ENCODE data around the gene SRSF6.
"Not testable (repeated sequence)": the region's sequence is repeated elsewhere in the genome, so short reads cannot be mapped to it uniquely, and the experiment has no call there.

The SRSF6 gene

GRCh38 chr20:43457640-43458421 is at the start of gene SRSF6:
Gene SRSF6, plus strand, starts transcription at chr20:43457896. Its CDS starts 138 bp downstream, at chr20:43458034.
- Mint-ChIP-seq H3K9me3 (no peaks in the 10 kb centered on the region), H3K27me3 (peaks cover 8% of the 10 kb centered on the region), H3K4me1 (peaks cover 7% of the 10 kb centered on the region), H3K27ac (peak within 1 kb of the TSS; percentile 100), H3K36me3 (peaks cover 27% of the 10 kb centered on the region), H3K4me3 (peak within 1 kb of the TSS; percentile 87)
- peak; percentile 96 for ATAC-seq

DNA sequence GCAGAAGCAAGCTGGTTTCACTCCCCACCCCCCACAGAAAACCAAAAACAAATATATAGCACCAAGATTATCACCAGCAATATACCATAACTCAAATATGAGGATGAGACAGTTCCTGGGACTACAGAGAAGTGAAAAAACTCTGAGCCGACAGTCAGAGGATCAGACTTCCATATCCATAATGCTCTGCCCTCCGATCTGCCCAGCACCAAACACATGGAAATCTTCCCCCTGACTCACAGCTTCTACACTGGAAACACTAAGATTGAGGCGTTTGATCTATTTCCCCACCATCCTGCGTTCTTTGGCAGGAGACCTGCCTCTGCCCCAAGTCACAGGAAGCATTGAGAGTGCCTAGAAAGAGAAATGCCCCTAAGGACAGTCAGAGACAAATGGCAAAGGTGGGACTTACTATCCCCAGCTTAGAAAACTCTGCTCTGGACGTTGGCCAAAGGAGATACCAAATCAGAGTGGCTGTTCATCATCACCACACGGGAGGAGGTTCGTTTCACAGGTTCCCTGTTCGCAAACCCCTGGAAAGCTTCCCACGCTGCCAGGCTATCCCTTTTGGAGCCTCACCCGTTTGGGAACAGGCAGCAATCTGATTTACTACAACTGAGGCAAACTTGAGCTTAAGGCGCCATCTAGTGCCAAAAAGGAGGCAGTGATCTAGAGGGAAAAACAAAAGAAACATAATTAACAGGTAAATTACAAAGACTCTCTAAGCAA is 48.7 kb upstream of the SRSF6 start:
- no peak for ATAC-seq
- H3K27ac Mint-ChIP-seq: no peak overlapping the region
- peaks cover 7% of the 10 kb centered on the region for H3K9me3 Mint-ChIP-seq
- H3K4me1 Mint-ChIP-seq: no peaks in the 10 kb centered on the region
- peaks cover 5% of the 10 kb centered on the region for H3K36me3 Mint-ChIP-seq
- no peak overlapping the region for H3K4me3 Mint-ChIP-seq
- H3K27me3 Mint-ChIP-seq: peaks cover 93% of the 10 kb centered on the region

DNA sequence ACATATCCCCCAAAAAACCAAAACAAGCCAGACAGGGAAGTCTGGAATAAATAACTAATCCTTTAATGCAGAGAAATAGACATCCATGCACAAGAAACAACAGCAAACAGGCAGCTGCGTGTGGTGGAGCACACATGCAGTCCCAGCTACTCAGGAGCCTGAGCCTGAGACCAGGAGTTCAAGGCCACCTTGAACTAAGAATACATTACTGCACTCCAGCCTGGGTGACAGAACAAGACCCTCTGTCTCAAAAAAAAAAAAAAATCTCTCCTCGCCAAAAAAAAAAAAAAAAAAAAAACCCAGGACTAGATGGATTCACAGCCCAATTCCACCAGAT is 48.2 kb upstream of the SRSF6 start:
- Mint-ChIP-seq H3K4me1 (no peaks in the 10 kb centered on the region), H3K27me3 (peaks cover 91% of the 10 kb centered on the region), H3K36me3 (peaks cover 5% of the 10 kb centered on the region), H3K4me3 (no peak overlapping the region), H3K9me3 (peaks cover 7% of the 10 kb centered on the region), H3K27ac (no peak overlapping the region)
- no peak for ATAC-seq

DNA sequence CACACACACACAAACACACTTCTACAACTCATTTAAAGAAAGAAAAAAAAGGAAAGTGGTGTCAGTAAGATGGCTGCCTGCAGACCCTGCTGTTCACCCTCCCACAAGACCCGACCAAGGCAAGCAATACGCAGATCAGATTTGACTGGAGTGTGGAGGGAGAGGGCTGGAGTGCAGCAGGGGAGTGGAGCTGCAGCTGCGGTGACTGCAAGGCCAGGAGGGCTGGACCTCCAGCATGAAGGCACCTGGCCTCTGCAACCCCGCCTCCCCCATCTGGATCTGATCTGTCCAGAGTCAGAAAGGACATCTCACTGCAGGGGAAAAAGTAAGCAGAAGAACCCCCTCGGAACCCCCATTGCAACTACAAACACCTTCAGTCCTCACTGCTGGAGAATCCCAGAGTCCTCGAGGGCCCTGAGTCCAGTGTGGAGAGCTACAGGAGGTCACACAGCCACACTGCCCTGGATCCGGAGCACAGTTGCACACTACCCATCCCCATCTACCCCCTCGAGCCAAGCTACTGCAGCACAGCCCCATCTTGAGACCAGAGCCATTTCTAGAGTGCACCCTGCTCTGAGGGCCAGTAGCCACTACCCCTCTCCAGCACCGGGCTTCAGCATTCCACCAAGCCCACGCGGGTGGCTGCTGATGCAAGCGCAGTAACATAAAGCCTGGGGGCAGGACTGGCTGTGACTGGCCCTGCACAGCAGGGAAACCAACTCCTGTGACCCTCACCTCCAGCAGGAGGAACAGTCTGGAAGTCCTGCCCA is 41.9 kb upstream of the SRSF6 start:
- H3K4me3 Mint-ChIP-seq: no peak overlapping the region
- no peaks in the 10 kb centered on the region for H3K4me1 Mint-ChIP-seq
- peaks cover 26% of the 10 kb centered on the region for H3K9me3 Mint-ChIP-seq
- H3K36me3 Mint-ChIP-seq: peaks cover 17% of the 10 kb centered on the region
- H3K27ac Mint-ChIP-seq: no peak overlapping the region
- peaks cover 55% of the 10 kb centered on the region for H3K27me3 Mint-ChIP-seq
- no peak for ATAC-seq

GRCh38 chr20:43416591-43417228 is 41.0 kb upstream of the SRSF6 start:
- Mint-ChIP-seq H3K4me3 (no peak overlapping the region), H3K36me3 (peaks cover 20% of the 10 kb centered on the region), H3K27ac (no peak overlapping the region), H3K9me3 (peaks cover 30% of the 10 kb centered on the region), H3K27me3 (peaks cover 46% of the 10 kb centered on the region), H3K4me1 (no peaks in the 10 kb centered on the region)
- no peak for ATAC-seq

- Mint-ChIP-seq H3K27ac (no peak overlapping the region), H3K4me3 (no peak overlapping the region), H3K36me3 (peaks cover 27% of the 10 kb centered on the region), H3K4me1 (no peaks in the 10 kb centered on the region), H3K9me3 (peaks cover 30% of the 10 kb centered on the region), H3K27me3 (peaks cover 35% of the 10 kb centered on the region)
- no peak for ATAC-seq
Measured at GRCh38 chr20:43420192-43420591, 37.5 kb upstream of the SRSF6 start.

DNA sequence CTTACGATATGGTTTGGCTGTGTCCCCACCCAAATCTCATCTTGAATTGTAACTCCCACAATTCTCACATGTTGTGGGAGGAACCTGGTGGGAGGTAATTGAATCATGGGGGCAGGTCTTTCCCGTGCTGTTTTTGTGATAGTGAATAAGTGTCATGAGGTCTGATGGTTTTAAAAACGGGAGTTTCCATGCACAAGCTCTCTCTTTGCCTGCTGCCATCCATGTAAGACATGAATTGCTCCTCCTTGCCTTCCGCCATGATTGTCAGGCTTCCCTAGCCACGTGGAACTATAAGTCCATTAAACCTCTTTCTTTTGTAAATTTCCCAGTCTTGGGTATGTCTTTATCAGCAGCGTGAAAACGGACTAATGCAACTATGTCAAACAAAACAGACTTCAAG is 36.8 kb upstream of the SRSF6 start:
- H3K27me3 Mint-ChIP-seq: peaks cover 27% of the 10 kb centered on the region
- H3K27ac Mint-ChIP-seq, ATAC-seq, H3K4me3 Mint-ChIP-seq, H3K4me1 Mint-ChIP-seq: not testable (repeated sequence)
- H3K36me3 Mint-ChIP-seq: peaks cover 27% of the 10 kb centered on the region
- H3K9me3 Mint-ChIP-seq: peaks cover 30% of the 10 kb centered on the region

- H3K4me3 Mint-ChIP-seq: no peak overlapping the region
- ATAC-seq: no peak
- peaks cover 42% of the 10 kb centered on the region for H3K27me3 Mint-ChIP-seq
- H3K9me3 Mint-ChIP-seq: no peaks in the 10 kb centered on the region
- H3K36me3 Mint-ChIP-seq: peaks cover 7% of the 10 kb centered on the region
- no peaks in the 10 kb centered on the region for H3K4me1 Mint-ChIP-seq
- H3K27ac Mint-ChIP-seq: no peak overlapping the region
Measured at GRCh38 chr20:43426172-43426571, 31.5 kb upstream of the SRSF6 start.

- Mint-ChIP-seq H3K4me3 (no peak overlapping the region), H3K4me1 (no peaks in the 10 kb centered on the region)
Measured at GRCh38 chr20:43430265-43431133, 27.2 kb upstream of the SRSF6 start.

DNA sequence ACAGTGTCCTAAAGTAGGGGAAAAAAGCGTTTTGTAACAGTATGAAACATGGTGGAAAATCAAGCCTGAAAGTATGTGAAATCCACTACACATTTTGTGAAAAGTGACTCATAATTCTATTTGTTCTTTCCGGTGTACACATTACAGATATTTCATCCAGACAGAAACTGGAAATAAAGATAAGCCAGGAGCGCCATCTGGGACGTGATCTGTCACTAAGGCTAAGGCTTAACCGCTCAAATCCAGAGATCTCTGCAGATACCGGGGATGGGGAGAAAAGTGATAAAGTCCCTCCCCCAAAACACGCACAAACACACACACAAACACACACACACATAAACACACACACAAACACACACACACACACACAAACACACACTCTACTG is 26.6 kb upstream of the SRSF6 start:
- Mint-ChIP-seq H3K36me3 (no peaks in the 10 kb centered on the region), H3K4me1 (no peaks in the 10 kb centered on the region), H3K27ac (no peak overlapping the region), H3K4me3 (no peak overlapping the region), H3K9me3 (no peaks in the 10 kb centered on the region), H3K27me3 (peaks cover 49% of the 10 kb centered on the region)
- ATAC-seq: no peak

More at GRCh38 chr20:43430265-43431133, 27.2 kb upstream of the SRSF6 start:
- no peaks in the 10 kb centered on the region for H3K36me3 Mint-ChIP-seq
- no peak for ATAC-seq
- H3K27ac Mint-ChIP-seq: no peak overlapping the region
- H3K9me3 Mint-ChIP-seq: no peaks in the 10 kb centered on the region
- peaks cover 49% of the 10 kb centered on the region for H3K27me3 Mint-ChIP-seq

GRCh38 chr20:43432498-43432897 is 25.2 kb upstream of the SRSF6 start:
- H3K4me1 Mint-ChIP-seq: peaks cover 6% of the 10 kb centered on the region
- no peak for ATAC-seq
- H3K27ac Mint-ChIP-seq: no peak overlapping the region
- no peak overlapping the region for H3K4me3 Mint-ChIP-seq
- H3K9me3 Mint-ChIP-seq: no peaks in the 10 kb centered on the region
- no peaks in the 10 kb centered on the region for H3K36me3 Mint-ChIP-seq
- H3K27me3 Mint-ChIP-seq: peaks cover 40% of the 10 kb centered on the region

DNA sequence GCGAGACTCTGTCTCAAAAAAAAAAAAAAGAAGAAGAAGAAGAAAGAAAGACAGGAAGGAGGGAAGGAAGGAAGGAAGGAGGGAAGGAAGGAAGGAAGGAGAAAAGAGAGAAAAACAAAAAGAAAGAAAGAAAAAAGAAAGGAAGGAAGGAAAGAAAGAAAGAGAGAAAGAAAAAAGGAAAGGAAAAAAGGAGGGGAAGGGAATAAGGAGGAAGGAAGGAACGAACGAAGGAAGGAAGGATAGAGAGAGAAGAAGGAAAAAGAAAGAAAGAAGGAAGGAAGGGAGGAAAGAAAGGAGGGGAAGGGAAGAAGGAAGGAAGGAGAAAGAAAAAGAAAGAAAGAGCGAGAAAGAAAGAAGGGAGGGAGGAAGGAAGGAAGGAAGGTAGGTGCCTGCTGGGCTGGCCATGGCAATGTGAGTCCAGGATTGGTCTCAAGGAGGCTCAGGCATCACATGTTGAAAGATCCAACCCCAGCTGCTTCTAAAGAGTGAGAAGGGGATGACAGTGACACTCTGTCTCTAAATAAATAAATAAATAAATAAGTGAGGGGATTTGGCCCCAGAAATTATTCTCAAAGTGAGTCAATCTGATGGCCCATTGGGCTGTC is 24.3 kb upstream of the SRSF6 start:
- no peaks in the 10 kb centered on the region for H3K36me3 Mint-ChIP-seq
- peaks cover 36% of the 10 kb centered on the region for H3K27me3 Mint-ChIP-seq
- H3K9me3 Mint-ChIP-seq: no peaks in the 10 kb centered on the region
- no peak overlapping the region for H3K27ac Mint-ChIP-seq
- peaks cover 6% of the 10 kb centered on the region for H3K4me1 Mint-ChIP-seq
- no peak for ATAC-seq
- H3K4me3 Mint-ChIP-seq: no peak overlapping the region

GRCh38 chr20:43434565-43434964 is 23.1 kb upstream of the SRSF6 start:
- Mint-ChIP-seq H3K27ac (no peak overlapping the region), H3K27me3 (peaks cover 28% of the 10 kb centered on the region), H3K4me3 (no peak overlapping the region), H3K36me3 (no peaks in the 10 kb centered on the region), H3K9me3 (no peaks in the 10 kb centered on the region), H3K4me1 (peaks cover 15% of the 10 kb centered on the region)
- ATAC-seq: no peak
